SK-N-MC (cell line): ENCODE data around the gene SLC44A1.

Experiments
- DNase-seq: peaks from one replicate; pipeline ENCODE4 v3.0.0-alpha.2; 2011; ENCODE audit warnings: low read depth, low spot score
- H3K27ac ChIP-seq: fragments of 200-600 bp; sonication (generic); 2 replicates; pipeline ENCODE4 v1.5.1; 2016; ENCODE audit warnings: mixed run types
- H3K36me3 ChIP-seq: fragments of 200-600 bp; sonication (generic); 2 replicates; pipeline ENCODE4 v1.6.1; 2017; ENCODE audit warnings: antibody characterized with exemption, low read length, mixed read lengths; ENCODE audit not compliant: insufficient read depth
- H3K4me3 ChIP-seq: fragments of 200-600 bp; sonication (generic); 2 replicates; pipeline ENCODE4 v1.5.1; 2016
- H3K9ac ChIP-seq: fragments of 200-600 bp; sonication (generic); 2 replicates; pipeline ENCODE4 v1.8.0; 2017; ENCODE audit warnings: mixed run types, mixed read lengths; ENCODE audit not compliant: insufficient read length
- H3K9me3 ChIP-seq: fragments of 200-600 bp; sonication (generic); 2 replicates; pipeline ENCODE4 v1.6.1; 2017; ENCODE audit warnings: low read depth, mild to moderate bottlenecking, antibody characterized with exemption, low read length, moderate library complexity, mixed read lengths
- EZH2 ChIP-seq: fragments of 200-600 bp; sonication (generic); IDR thresholded peaks from one replicate; pipeline ENCODE4 v1.6.1; 2017; ENCODE audit warnings: antibody characterized with exemption
- FOXP2 ChIP-seq: optimal IDR thresholded peaks from 2 replicates; pipeline ENCODE3; 2011; ENCODE audit warnings: mild to moderate bottlenecking, moderate library complexity; ENCODE audit not compliant: insufficient read depth; ENCODE audit errors: extremely low read length, control extremely low read depth
- POLR2AphosphoS5 ChIP-seq: IDR thresholded peaks from 2 replicates; pipeline ENCODE4 v1.6.1; 2012; ENCODE audit warnings: mild to moderate bottlenecking, low read depth, low read length, borderline replicate concordance

Gene SLC44A1

GRCh38 chr9:105283795-105284194 lies 39.3 kb downstream of the SLC44A1 start:
- Histone ChIP-seq H3K4me3 (no peak overlapping the region), H3K9me3 (no peaks in the 10 kb centered on the region), H3K27ac (no peak overlapping the region), H3K36me3 (no peaks in the 10 kb centered on the region), H3K9ac (no peak overlapping the region)
- TF ChIP-seq FOXP2 (no peak), EZH2 (no peak), POLR2AphosphoS5 (no peak)
- DNase-seq, result no peak

GRCh38 chr9:105284463-105284862 lies 40.0 kb downstream of the SLC44A1 start:
- no peak for TF ChIP-seq POLR2AphosphoS5
- TF ChIP-seq FOXP2, result no peak
- TF ChIP-seq EZH2, result no peak
- H3K9me3 ChIP-seq, result no peaks in the 10 kb centered on the region
- no peak for DNase-seq
- no peaks in the 10 kb centered on the region for H3K36me3 ChIP-seq
- H3K9ac ChIP-seq, result no peak overlapping the region
- H3K4me3 ChIP-seq, result no peak overlapping the region
- H3K27ac ChIP-seq, result no peak overlapping the region

GRCh38 chr9:105286098-105286497 lies 41.6 kb downstream of the SLC44A1 start:
- TF ChIP-seq FOXP2 (no peak), EZH2 (no peak)
- no peak overlapping the region for H3K4me3 ChIP-seq
- H3K9me3 ChIP-seq, result no peaks in the 10 kb centered on the region
- no peak overlapping the region for H3K9ac ChIP-seq
- no peaks in the 10 kb centered on the region for H3K36me3 ChIP-seq
- no peak overlapping the region for H3K27ac ChIP-seq
- no peak for DNase-seq

GRCh38 chr9:105289305-105289704 lies 44.9 kb downstream of the SLC44A1 start:
- no peaks in the 10 kb centered on the region for H3K36me3 ChIP-seq
- DNase-seq, result no peak
- TF ChIP-seq FOXP2 (no peak), EZH2 (no peak)
- H3K27ac ChIP-seq, result no peak overlapping the region
- H3K9ac ChIP-seq, result no peak overlapping the region
- no peaks in the 10 kb centered on the region for H3K9me3 ChIP-seq
- H3K4me3 ChIP-seq, result no peak overlapping the region

- Histone ChIP-seq H3K9ac (no peak overlapping the region), H3K4me3 (no peak overlapping the region), H3K36me3 (no peaks in the 10 kb centered on the region), H3K27ac (0 out of 2 replicates have a peak overlapping the region, but pooled peaks have one; percentile 39), H3K9me3 (no peaks in the 10 kb centered on the region)
- TF ChIP-seq FOXP2 (no peak), POLR2AphosphoS5 (no peak), EZH2 (no peak)
- DNase-seq, result no peak
These were observed 46.0 kb downstream of the SLC44A1 start for GRCh38 chr9:105290418-105290817.

- no peak overlapping the region for H3K9ac ChIP-seq
- no peak for DNase-seq
- 0 out of 2 replicates have a peak overlapping the region, but pooled peaks have one; percentile 39 for H3K27ac ChIP-seq
These were observed 46.5 kb downstream of the SLC44A1 start for GRCh38 chr9:105290954-105291353.

GRCh38 chr9:105291422-105291859 lies 47.0 kb downstream of the SLC44A1 start:
- H3K36me3 ChIP-seq, result no peaks in the 10 kb centered on the region
- H3K4me3 ChIP-seq, result no peak overlapping the region
- TF ChIP-seq POLR2AphosphoS5 (no peak), FOXP2 (no peak)
- no peaks in the 10 kb centered on the region for H3K9me3 ChIP-seq
- no peak overlapping the region for H3K27ac ChIP-seq
- no peak for DNase-seq
- no peak overlapping the region for H3K9ac ChIP-seq

More at GRCh38 chr9:105290954-105291353, 46.5 kb downstream of the SLC44A1 start:
- Histone ChIP-seq H3K9me3 (no peaks in the 10 kb centered on the region), H3K36me3 (no peaks in the 10 kb centered on the region), H3K4me3 (no peak overlapping the region)
- TF ChIP-seq FOXP2 (no peak), POLR2AphosphoS5 (no peak), EZH2 (no peak)

- no peak overlapping the region for H3K27ac ChIP-seq
- DNase-seq, result no peak
- H3K36me3 ChIP-seq, result no peaks in the 10 kb centered on the region
- TF ChIP-seq FOXP2 (no peak), EZH2 (no peak), POLR2AphosphoS5 (no peak)
- H3K9me3 ChIP-seq, result no peaks in the 10 kb centered on the region
- no peak overlapping the region for H3K4me3 ChIP-seq
- H3K9ac ChIP-seq, result no peak overlapping the region
These were observed 47.5 kb downstream of the SLC44A1 start for GRCh38 chr9:105291938-105292337.

GRCh38 chr9:105293408-105293807 lies 49.0 kb downstream of the SLC44A1 start:
- Histone ChIP-seq H3K9me3 (no peaks in the 10 kb centered on the region), H3K36me3 (no peaks in the 10 kb centered on the region), H3K9ac (no peak overlapping the region), H3K4me3 (no peak overlapping the region), H3K27ac (no peak overlapping the region)
- TF ChIP-seq POLR2AphosphoS5, result no peak
- no peak for DNase-seq
